GM19240 (cell line): ENCODE data around the gene CPN2.

Experiments
- DNase-seq: peaks from one replicate; pipeline ENCODE4 v3.0.0; 2011; ENCODE audit warnings: low spot score; ENCODE audit not compliant: insufficient read length

CPN2 gene

DNA sequence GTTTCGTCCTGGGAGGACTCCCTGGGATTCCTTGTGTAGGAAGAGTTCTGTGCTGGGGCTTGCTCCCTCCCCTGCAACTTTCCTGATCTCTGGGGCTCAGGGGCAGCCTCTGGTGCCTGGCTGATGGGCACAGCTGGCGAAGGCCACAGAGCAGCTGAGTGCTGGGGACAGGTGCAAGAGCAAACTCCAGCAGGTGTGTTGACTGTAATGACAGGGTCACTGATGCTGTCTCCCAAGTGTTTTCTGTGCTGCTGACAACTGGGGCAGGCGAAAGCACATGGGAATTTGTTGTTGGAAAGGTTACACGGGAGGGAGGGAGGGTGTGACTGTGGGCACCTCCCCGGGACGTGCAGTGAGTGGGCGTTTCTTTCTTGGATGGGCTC lies 21.6 kb downstream of the CPN2 start:
- DNase-seq = no peak

DNA sequence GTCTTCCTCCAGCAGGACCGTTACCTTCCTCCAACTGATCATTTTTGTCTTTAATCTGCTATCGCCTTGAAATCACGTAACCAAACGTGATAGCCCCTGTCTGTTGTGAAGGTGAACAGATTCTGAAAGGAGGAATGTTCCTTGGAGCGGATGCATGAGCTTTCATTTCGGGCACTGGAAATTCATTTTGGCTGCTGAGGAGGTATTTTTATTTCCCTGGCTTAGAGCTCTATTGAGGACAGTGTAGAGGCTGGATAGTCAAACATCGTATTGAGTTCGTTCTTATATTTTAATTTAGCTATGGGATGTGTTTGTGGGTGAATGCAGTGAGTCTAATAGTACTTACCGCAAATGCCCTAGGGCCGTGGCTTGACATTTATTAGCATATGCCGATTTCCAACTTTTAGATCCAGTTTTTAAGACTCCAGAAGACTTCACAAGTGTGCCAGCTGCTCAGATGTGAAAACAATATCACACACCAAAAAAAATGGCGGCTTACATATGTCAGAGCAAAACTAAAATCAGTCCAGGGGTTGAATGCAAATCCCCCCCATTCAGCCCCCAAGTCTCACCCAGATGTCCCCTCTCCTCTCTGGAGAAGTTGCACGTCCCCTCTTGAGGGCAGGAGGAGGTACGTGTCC lies 22.1 kb downstream of the CPN2 start:
- DNase-seq = no peak

DNA sequence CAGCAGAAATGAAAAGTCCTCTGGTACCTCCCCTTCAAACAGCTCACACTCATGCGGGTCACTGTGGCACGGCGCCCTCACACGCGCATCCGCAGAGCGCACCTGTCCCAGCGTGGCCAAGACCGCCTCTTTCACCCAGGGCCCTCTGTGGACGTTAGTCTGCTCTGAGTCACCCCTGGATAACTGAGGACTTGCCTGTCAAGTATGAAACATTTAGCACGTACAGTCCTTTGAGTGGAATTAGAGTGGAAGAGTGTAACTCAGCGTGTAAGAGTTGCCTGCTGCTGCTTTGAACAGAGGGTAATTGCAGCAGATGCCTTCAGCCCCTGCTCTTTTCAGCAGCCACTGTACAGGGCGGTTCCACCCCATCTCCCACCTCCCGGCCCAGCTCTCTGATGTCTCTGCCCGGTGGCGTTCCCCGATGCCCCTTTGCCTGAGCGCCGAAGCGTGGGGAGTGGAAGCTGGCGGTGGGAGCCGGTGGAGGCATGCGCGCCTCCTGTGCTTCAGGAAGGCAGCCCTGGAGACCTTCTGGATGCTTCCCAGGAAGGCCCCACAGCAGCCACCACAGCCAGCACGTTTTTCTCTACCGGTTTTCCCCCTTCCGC lies 23.0 kb downstream of the CPN2 start:
- DNase-seq = no peak

DNA sequence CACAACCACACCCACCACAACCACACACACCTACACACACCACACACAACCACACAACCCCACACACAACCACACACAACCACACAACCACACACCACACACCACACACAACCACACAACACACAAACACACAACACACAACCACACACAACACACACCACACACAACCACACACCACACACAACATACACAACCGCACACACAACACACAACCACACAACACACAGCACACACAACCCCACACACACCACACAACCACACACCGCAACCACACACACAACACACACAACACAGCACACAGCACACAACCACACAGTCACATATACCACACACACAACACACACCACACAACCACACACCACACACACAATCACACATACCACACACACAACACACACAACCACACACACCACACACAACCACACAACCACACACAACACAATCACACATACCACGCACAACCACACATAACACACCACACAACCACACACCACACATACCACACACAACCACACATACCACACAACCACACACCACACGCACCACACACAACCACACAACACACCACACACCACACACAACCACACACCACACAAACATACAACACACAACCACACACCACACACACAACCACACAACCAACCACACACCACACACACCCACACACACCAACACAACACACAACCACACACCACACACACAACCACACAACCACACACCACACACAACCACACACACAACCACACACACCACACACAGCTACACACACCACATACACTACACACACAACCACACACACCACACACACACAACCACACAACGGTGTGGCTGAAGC lies 23.7 kb downstream of the CPN2 start:
- DNase-seq = no peak

DNA sequence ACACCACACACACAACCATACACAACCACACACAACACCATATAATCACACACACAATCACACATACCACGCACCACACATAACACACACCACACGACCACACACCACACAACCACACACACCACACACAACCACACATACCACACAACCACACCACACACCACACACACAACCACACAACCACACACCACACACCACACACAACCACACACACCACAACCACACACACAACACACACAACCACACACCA lies 24.2 kb downstream of the CPN2 start:
- no peak for DNase-seq

DNA sequence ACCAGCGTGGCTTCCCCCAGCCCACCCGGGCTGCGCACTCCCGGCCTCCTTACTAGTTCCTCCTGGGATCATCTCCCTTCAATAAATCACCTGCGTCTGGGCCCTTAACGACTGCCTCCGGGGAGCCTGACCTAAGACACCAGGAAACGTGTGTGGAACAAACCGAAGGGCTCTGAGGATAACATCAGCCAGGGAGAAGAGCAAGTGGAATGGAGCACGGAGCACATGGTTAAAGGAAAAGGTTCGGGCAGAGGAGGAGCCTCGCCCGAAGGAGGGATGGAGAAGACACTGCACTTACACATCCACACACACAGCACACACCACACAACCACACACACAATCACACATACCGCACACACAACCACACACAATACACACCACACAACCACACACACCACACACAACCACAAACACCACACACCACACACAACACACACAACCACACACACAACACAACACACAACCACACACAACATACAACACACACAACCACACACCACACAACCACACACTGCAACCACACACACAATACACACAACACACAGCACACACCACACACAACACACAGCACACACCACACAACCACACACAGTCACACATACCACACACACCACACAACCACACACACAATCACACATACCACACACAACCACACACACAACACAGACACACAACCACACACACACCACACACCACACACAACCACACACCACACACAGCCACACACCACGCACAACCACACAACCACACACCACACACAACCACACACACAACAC lies 24.7 kb downstream of the CPN2 start:
- no peak for DNase-seq

DNA sequence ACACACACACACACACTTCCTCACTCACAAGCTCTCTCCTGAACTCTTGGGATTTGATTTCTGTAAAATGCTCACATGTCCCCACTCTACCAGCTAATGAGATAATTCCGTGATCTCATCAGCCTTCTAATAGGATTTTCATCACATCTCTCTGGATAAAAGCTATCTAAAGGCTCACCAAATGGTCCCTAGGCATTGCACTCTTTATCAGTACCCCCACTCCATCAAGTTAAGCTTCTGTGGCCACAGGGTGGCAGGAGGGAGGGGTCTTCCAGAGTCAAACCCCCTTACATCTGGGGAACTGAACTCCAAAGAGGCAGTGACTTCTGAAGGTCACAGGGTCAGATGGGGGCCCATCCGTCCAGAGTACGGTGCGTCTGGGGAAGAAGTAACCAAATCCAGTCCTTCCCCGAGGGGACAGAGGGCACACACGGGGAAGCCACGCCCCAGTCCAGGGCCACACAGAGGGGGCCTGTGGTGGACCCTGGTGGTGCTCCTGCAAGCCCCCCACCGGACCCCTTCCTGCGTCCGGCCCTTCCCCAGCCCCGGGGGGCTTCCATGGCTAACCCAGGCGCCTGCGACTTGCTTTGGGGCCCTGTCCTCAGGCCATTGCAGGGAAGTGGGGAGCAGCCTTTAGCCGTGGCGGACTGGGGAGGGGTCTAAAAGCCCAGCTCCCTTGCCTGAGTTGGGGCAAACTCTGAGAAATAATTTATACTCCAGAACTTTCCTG lies 25.5 kb downstream of the CPN2 start:
- DNase-seq = no peak

DNA sequence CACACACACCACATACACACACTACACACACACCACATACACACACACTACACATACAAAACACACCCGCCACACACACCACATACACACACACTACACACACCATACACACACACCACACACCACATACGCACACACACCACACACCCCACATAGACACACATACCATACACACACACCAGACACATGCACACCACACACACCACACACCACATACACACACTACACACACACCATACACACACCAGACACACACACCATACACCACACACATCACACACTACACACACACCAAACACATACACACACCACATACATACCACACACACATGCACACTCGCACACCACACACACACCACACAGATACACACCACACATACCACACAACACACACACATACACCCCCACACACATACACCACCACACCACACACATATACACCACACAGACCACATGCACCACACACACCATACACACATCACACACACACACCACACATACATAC lies 26.3 kb downstream of the CPN2 start:
- DNase-seq = no peak

DNA sequence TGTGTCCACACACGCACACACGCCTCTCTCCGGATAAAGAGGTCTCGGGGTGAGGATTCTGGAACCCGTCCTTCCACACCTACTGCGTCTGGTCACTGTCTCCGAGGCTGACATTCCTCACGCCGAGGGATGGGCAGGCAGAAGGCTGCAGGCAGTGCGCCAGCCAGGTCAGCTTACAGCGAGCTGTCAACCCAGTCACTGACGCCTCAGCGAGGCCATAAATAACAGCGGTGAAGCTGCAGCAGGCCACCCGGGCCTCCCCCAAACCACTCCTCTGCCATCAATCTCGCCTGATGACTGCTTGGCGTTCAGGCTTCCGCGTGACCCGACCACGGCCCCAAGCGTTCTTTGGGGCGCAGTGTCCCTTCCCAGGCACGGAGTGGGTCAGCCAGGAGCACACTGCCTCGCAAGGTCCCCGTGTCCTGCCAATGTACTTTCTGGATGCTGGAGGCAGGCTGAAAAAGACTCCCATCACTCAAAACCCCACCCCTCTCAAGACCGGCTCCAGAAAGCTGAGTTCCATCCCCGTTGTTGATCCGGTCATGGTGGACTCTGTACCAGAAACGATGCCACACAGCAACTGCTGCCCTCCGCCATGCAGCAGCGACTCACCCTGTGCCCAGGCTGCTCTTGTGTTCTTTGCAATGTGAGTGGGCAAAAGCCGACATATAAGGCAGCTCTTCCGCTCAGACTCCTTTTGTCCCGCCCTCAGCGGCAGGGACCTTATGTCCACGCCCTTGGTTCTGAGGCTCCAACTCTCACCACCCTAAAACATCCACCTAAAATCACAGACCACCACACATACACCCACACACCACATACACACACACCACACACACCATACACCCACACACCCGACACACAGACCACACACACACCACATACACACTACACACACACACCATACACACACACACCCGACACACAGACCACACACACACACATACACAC lies 27.1 kb downstream of the CPN2 start:
- no peak for DNase-seq

DNA sequence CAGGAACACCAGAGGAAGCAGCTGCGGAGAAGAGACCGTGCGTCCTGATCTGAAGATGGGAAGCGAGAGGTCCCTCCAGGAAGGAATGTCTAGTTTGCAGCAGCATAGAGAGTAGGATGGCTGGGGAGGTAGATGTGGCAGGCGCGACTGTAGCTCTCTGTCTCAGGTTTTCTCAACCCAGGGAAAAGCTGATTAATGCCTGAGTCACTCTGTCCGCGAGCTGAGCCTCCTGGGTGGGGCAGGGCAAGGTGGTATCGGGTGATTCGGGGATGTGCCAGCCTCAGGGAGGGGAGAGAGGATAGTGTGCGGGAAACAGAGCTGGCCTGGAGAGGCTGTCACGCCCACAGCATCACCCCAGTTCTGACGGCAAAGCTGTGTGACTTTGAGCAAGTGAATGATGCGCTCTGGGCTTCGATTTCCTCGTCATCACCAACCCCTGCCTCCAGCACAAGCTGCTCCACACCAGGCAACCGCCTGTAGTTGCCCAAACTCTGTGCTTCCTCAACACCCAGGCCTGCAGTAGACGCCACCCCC lies 28.4 kb downstream of the CPN2 start:
- no peak for DNase-seq

DNA sequence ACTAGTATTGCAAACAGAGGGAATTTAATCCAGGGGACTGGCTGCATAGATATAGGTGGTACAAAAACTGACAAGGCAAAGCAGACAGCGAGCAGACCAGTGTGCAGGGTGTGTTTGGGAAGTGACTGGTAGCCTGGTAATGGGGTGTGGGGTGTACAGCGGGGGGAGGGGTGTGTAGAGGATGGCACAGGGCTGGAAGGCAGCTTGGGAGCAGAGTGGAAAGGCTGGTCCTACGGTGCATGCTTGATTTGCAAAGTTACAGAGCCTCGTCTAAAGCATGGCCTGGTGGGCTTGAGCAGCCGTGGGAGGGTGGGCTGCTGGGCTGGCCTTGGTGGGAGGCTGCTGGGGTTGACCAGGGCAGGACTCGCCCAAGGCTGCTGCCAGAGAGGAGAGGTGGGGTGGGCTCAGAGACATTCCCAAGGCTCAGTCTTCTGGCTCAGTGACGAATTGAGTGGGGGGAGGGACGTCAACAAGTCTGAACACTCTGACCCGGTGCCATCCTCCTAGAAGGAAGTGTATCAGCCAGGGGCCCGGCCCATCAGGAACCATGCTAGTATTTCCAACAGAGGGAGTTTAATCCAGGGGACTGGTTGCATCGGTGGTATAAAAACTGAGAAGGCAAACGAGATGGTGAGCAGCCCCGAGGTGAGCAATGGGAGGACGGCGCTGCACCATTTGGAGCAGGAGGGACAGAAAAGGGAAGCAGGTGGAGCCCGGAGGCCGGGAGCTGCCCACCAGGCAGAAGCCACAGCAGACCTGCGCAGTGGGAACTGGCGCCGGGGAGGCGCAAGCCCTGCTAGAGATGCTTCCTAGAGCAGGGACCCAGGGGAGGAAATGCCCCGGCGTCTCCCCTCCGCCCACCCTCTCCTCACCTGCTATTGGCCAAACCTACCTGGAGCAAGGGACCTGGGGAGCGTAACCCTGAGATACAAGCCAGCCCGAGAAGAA lies 29.2 kb downstream of the CPN2 start:
- DNase-seq = no peak

DNA sequence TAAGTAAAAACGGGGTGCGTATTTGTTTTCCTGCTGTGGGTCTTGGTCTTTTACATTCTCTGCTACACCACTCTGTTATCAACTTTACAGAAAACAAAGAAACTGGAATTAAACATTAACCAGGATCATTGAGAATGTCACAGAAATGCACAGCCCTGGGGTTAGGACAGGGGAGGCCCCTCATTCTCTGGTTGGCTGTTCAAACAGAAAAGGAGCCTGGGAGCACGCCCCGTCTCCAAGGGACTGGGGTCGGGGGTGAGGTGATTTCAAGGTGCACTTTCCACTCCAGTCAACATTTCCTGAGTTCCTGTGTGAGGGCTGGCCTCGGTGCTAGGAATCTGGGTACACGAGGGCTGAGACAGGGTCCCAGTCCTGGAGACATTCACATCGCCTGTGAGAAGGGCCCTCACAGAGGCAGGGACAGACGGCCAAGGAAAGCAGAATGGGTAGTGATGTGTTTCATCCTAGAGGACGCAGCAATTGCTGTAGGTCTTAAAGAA lies 30.3 kb downstream of the CPN2 start:
- no peak for DNase-seq

DNA sequence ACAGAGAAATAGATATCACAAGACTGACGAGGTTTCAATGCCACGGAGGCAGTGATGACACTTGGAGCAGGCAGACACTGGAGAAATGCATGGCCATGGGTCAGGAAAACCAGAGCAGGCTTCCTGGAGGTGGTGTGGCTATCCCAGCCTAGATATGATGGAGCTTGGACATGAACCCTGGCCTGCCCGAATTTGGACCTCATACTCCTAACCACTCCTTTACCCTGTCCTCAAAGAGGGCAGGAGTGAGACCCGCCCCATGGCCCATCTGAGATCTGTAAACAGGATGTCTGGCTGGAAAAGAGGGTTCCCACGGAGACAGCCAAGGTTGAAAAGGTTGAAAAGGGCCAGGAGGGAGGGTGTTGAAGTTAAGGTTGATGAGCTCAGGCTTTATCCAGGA lies 31.0 kb downstream of the CPN2 start:
- DNase-seq = no peak

DNA sequence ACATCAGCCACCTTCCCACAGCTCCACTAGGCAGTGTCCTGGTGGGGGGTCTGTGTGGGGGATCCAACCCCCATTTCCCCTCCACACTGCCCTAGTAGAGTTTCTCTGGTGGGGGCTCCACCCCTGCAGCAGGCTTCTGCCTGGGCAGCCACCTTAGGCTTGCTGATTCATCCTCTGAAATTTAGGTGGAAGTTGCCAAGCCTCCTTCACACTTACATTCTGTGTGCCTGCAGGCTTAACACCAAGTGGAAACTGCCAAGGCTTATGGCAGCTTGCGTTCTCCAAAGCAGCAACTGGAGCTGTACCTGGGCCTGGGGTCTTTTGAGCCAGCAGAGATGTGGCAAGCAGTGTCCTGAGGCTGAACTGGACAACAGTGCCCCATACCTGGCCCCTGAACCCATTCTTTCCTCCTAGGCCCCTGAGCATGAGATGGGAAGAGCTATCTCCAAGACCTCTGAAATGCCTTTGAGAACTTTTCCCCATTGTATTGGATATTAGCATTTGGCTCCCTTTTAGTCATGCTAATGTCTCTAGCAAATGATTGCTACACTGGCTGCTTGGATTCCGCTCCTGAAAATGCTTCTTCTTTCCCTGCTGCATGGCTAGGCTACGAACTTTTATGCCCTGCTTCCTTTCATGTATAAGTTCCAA lies 32.5 kb downstream of the CPN2 start:
- DNase-seq = no peak

DNA sequence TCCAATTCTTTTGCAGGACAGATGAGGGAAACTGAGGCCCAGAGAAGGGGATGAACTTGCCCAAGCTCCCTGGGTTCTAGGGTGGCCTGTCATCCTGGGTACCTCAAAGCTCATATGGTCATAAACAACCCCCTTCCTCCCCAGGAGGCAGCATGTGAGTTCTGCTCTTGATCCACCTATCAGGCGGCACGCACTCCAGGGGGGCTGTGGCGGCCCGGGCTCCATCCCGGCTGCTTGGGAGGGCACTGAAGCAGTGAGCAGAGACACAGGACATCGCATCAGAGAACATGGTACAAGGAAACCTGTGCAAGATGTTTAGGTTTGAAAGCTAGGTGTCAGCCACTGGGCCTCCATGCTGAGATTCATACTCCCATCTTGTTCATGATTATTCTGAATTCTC lies 34.2 kb downstream of the CPN2 start:
- DNase-seq = no peak

DNA sequence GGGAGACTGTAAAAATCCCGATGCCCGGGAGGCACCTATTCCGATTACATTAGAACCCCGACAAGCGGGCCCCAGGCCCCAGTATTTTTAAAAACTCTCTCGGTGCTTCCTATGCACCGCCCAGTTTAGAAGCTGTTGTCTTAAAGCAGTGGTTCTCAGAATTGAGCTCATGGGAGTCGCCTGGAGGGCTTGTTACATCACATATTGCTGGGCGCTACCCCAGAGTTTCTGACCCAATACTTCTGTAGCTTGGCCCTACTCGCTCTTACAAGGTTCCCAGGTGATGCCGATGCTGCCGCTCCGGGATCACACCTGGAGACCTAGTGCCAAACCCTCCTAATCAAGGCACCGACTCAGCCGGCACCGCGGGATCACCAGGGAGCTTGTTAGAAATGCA lies 35.2 kb downstream of the CPN2 start:
- DNase-seq = no peak

DNA sequence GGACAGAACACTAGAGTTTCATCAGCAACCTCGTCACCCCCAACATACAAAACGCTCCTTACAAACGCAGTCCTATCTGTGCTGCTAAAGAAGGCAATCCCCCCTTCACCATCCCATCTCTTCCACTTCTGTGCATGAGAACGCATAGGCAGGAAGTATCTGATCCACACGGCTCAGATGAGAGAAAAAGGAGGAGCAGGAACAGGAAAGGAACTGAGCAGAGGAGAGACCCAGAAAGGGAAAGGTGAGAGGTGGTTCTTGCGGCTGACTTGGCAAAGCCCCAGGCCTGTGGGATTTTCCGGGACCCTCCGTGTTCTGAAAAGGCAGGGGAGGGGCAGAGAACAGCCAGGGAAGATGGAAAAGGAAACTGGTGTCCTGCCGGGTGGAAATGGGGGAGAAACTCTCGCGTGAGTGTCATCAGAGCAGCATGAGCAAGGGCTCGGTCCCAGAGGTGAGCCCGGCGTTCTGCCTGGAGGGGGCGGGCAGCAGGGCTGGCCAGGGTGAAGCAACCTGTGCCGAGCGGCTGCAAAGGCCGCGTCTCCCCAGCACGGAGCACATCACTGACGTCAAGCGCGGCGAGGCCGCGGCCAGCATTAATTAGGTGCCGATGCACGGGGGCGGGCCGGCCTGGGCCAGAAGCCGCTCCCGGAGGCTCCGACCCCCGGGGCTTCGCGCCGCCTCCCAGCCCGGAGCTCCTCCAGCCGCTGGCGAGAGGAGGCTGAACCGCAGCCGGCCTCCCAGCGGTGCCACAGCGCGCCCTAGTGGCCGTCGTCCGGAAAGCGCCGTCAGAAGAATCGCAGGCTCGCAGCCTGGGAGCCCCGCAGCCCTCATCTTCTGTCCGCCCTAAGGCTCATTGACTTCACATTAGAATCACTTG lies 35.8 kb downstream of the CPN2 start:
- DNase-seq = peak; percentile 79
